H9 (cell line): ENCODE results near the gene WWC1. TPM values are rescaled to one million over a fixed set of nuclear protein-coding genes. Genes with fewer than 3 reads are reported as not detected.

Experiments
- DNase-seq: peaks from one replicate; pipeline ENCODE4 v3.0.0-alpha.2; 2017
- H2AFZ ChIP-seq: one replicate; pipeline ENCODE4 v1.6.1; 2013; ENCODE audit warnings: mild to moderate bottlenecking, low read length, control low read depth, moderate library complexity
- H2AK5ac ChIP-seq: 2 replicates; pipeline ENCODE4 v1.6.1; 2013; ENCODE audit warnings: low read length, control low read depth, mixed read lengths; ENCODE audit not compliant: insufficient read length
- H2BK120ac ChIP-seq: one replicate; pipeline ENCODE4 v1.6.1; 2013; ENCODE audit warnings: low read depth, mild to moderate bottlenecking, low read length, control low read depth, inconsistent platforms; ENCODE audit not compliant: poor library complexity, severe bottlenecking
- H2BK12ac ChIP-seq: 2 replicates; pipeline ENCODE4 v1.6.1; 2013; ENCODE audit warnings: low read length, control low read depth, mixed read lengths, low read depth; ENCODE audit not compliant: insufficient read length
- H2BK15ac ChIP-seq: 2 replicates; pipeline ENCODE4 v1.6.1; 2013; ENCODE audit warnings: low read depth, low read length, control low read depth
- H2BK20ac ChIP-seq: one replicate; pipeline ENCODE4 v1.6.1; 2013; ENCODE audit warnings: low read depth, mild to moderate bottlenecking, low read length, control low read depth, inconsistent platforms; ENCODE audit not compliant: poor library complexity, severe bottlenecking
- H2BK5ac ChIP-seq: 2 replicates; pipeline ENCODE4 v1.6.1; 2013; ENCODE audit warnings: low read length, control low read depth, mixed read lengths; ENCODE audit not compliant: insufficient read length
- H3K14ac ChIP-seq: 2 replicates; pipeline ENCODE4 v1.6.1; 2013; ENCODE audit warnings: low read length, control low read depth; ENCODE audit not compliant: insufficient read depth
- H3K18ac ChIP-seq: 2 replicates; pipeline ENCODE4 v1.6.1; 2013; ENCODE audit warnings: low read depth, mild to moderate bottlenecking, mixed read lengths, low read length, control low read depth; ENCODE audit not compliant: insufficient read length
- H3K23ac ChIP-seq: 2 replicates; pipeline ENCODE4 v1.6.1; 2013; ENCODE audit warnings: low read length, control low read depth, mixed read lengths, low read depth; ENCODE audit not compliant: insufficient read length
- H3K23me2 ChIP-seq: 2 replicates; pipeline ENCODE4 v1.6.1; 2013; ENCODE audit warnings: low read depth, mild to moderate bottlenecking, mixed read lengths, low read length, control low read depth; ENCODE audit not compliant: insufficient read length, poor library complexity, severe bottlenecking
- H3K27ac ChIP-seq: 2 replicates; pipeline ENCODE4 v1.5.1; 2013; ENCODE audit warnings: low read length, control low read depth, mixed read lengths, low read depth; ENCODE audit not compliant: insufficient read length
- H3K27me3 ChIP-seq: 2 replicates; pipeline ENCODE4 v1.6.1; 2013; ENCODE audit warnings: low read length, control low read depth, inconsistent platforms; ENCODE audit not compliant: insufficient read depth
- H3K4ac ChIP-seq: 2 replicates; pipeline ENCODE4 v1.6.1; 2013; ENCODE audit warnings: low read depth, mild to moderate bottlenecking, control low read depth, inconsistent platforms, low read length, moderate library complexity
- H3K4me1 ChIP-seq: 2 replicates; pipeline ENCODE4 v1.6.1; 2013; ENCODE audit warnings: low read length, control low read depth, inconsistent platforms; ENCODE audit not compliant: insufficient read depth
- H3K4me2 ChIP-seq: 2 replicates; pipeline ENCODE4 v1.6.1; 2013; ENCODE audit warnings: low read length, control low read depth, mixed read lengths; ENCODE audit not compliant: insufficient read length, insufficient read depth
- H3K56ac ChIP-seq: 2 replicates; pipeline ENCODE4 v1.6.1; 2013; ENCODE audit warnings: low read depth, mild to moderate bottlenecking, mixed read lengths, low read length, control low read depth; ENCODE audit not compliant: insufficient read length
- H3K79me1 ChIP-seq: 2 replicates; pipeline ENCODE4 v1.6.1; 2013; ENCODE audit warnings: low read depth, mild to moderate bottlenecking, moderate library complexity, low read length, control low read depth, inconsistent platforms; ENCODE audit not compliant: insufficient read depth, poor library complexity, severe bottlenecking
- H3K79me2 ChIP-seq: 2 replicates; pipeline ENCODE4 v1.6.1; 2013; ENCODE audit warnings: low read length, control low read depth, inconsistent platforms; ENCODE audit not compliant: insufficient read depth
- H3K9ac ChIP-seq: 2 replicates; pipeline ENCODE4 v1.6.1; 2013; ENCODE audit warnings: low read length, control low read depth, mixed read lengths; ENCODE audit not compliant: insufficient read length; ENCODE audit errors: extremely low read depth
- H3K9me3 ChIP-seq: one replicate; pipeline ENCODE4 v1.6.1; 2013; ENCODE audit warnings: low read depth, low read length, inconsistent platforms; ENCODE audit not compliant: control insufficient read depth
- H3T11ph ChIP-seq: one replicate; pipeline ENCODE4 v1.6.1; 2013; ENCODE audit warnings: mild to moderate bottlenecking, low read length, control low read depth, inconsistent platforms
- H4K20me1 ChIP-seq: one replicate; pipeline ENCODE4 v1.6.1; 2013; ENCODE audit not compliant: control insufficient read depth, insufficient read length, insufficient read depth
- H4K5ac ChIP-seq: 2 replicates; pipeline ENCODE4 v1.6.1; 2013; ENCODE audit warnings: low read depth, mild to moderate bottlenecking, mixed read lengths, low read length, control low read depth; ENCODE audit not compliant: insufficient read length
- H4K8ac ChIP-seq: replicated peaks from 2 replicates; pipeline ENCODE4 v1.6.1; 2013; ENCODE audit warnings: low read length, control low read depth, mixed read lengths, low read depth; ENCODE audit not compliant: insufficient read length
- H4K91ac ChIP-seq: 2 replicates; pipeline ENCODE4 v1.6.1; 2013; ENCODE audit warnings: low read depth, mild to moderate bottlenecking, moderate library complexity, mixed read lengths, low read length, control low read depth; ENCODE audit not compliant: insufficient read length
- H3K27ac Mint-ChIP-seq, 3 experiments: 2 replicates in 2 of 3; 3 replicates in 1 of 3; pipeline ENCODE4 v1.8.0; 2020 to 2021; ENCODE audit warnings: mixed read lengths in 3 of 3, mild to moderate bottlenecking in 1 of 3, moderate library complexity in 1 of 3
- H3K27me3 Mint-ChIP-seq: 2 replicates; pipeline ENCODE4 v1.8.0; 2021; ENCODE audit warnings: low read depth, mild to moderate bottlenecking, moderate library complexity, mixed read lengths
- H3K36me3 Mint-ChIP-seq, 3 experiments: 2 replicates in 2 of 3; 3 replicates in 1 of 3; pipeline ENCODE4 v1.8.0; 2020 to 2021; ENCODE audit warnings: low read depth in 3 of 3, mixed read lengths in 3 of 3; ENCODE audit not compliant: insufficient read depth in 1 of 3
- H3K4me1 Mint-ChIP-seq, 2 experiments: 2 replicates each; pipeline ENCODE4 v1.8.0; 2020; ENCODE audit warnings: mixed read lengths in 2 of 2
- H3K4me3 Mint-ChIP-seq, 2 experiments: 2 replicates in 1 of 2; 3 replicates in 1 of 2; pipeline ENCODE4 v1.8.0; 2020 to 2021; ENCODE audit warnings: mild to moderate bottlenecking in 2 of 2, mixed read lengths in 2 of 2, moderate library complexity in 1 of 2
- H3K9me3 Mint-ChIP-seq, 2 experiments: 2 replicates in 1 of 2; 3 replicates in 1 of 2; pipeline ENCODE4 v1.8.0; 2020; ENCODE audit warnings: mild to moderate bottlenecking in 2 of 2, mixed read lengths in 2 of 2, moderate library complexity in 1 of 2
- CTCF ChIP-seq: fragments of 200-600 bp; sonication (generic); conservative IDR thresholded peaks from 3 replicates; pipeline ENCODE4 v1.8.0; 2021; ENCODE audit warnings: antibody characterized with exemption, mild to moderate bottlenecking
- WGBS: extraction: QIAGEN DNeasy Blood & Tissue Kit; methylation state at CpG from one replicate; pipeline ENCODE4 v1.1.7; 2013; ENCODE audit warnings: missing lambda C conversion rate, low lambda C conversion rate, mixed read lengths; ENCODE audit not compliant: insufficient read length; ENCODE audit errors: extremely low coverage; 5-methylcytosine and 5-hydroxymethylcytosine counted together
- total RNA-seq: library from RNA; stranded (reverse); gene quantifications from 2 replicates; pipeline ENCODE4 v1.2.1, GENCODE V29; 2021

Gene WWC1
- total RNA-seq, 1 experiment from 2014 or later = 28.2 TPM

GRCh38 chr5:168347368-168348083 is 56.1 kb downstream of the WWC1 start:
- Histone ChIP-seq H2BK120ac (no peak overlapping the region), H3K4me1 (peaks cover 20% of the 10 kb centered on the region), H2BK20ac (no peak overlapping the region), H2AFZ (no peak overlapping the region), H2BK5ac (no peak overlapping the region), H3T11ph (no peak overlapping the region), H3K9me3 (no peaks in the 10 kb centered on the region), H3K79me1 (no peaks in the 10 kb centered on the region), H4K91ac (no peak overlapping the region), H3K79me2 (no peaks in the 10 kb centered on the region), H3K27me3 (no peaks in the 10 kb centered on the region), H3K4ac (no peak overlapping the region), H3K14ac (no peak overlapping the region), H3K23me2 (no peaks in the 10 kb centered on the region), H3K18ac (no peak overlapping the region), H2AK5ac (no peak overlapping the region), H3K9ac (no peak overlapping the region), H4K20me1 (no peaks in the 10 kb centered on the region), H3K23ac (no peak overlapping the region), H4K8ac (no peak overlapping the region), H4K5ac (no peak overlapping the region), H3K4me2 (no peak overlapping the region), H2BK12ac (no peak overlapping the region), H2BK15ac (no peak overlapping the region), H3K56ac (no peak overlapping the region), H3K27ac (no peak overlapping the region)
- peak overlapping the region in 2 of 3 experiments; percentile 12 to 85; a peak in 3 of 7 replicates for H3K27ac Mint-ChIP-seq
- H3K36me3 Mint-ChIP-seq = peaks cover 3 to 14% (median 8%) of the 10 kb centered on the region in 3 experiments
- H3K4me3 Mint-ChIP-seq = no peak overlapping the region
- no peaks in the 10 kb centered on the region for H3K9me3 Mint-ChIP-seq
- no peaks in the 10 kb centered on the region for H3K27me3 Mint-ChIP-seq
- no peak for TF ChIP-seq CTCF
- WGBS = no CpG with 5 or more reads among the region's 8 CpGs
- peaks cover 59 to 62% of the 10 kb centered on the region in 2 experiments for H3K4me1 Mint-ChIP-seq
- DNase-seq = no peak
